GM13977 (cell line): Measurements from ENCODE around the gene TREX2.

Experiments
- DNase-seq: peaks from one replicate; pipeline ENCODE4 v3.0.0; 2012; ENCODE audit warnings: low spot score
- CTCF ChIP-seq: IDR thresholded peaks from 2 replicates; pipeline ENCODE4 v1.5.1; 2012; ENCODE audit warnings: mild to moderate bottlenecking, control low read depth; ENCODE audit not compliant: insufficient read depth; ENCODE audit errors: extremely low read depth, missing control alignments
- in situ Hi-C: fragments of 300-500 bp; cut with MboI; formaldehyde crosslinking; loops from one replicate; pipeline ENCODE4 v1.12.0; 2022; ENCODE audit warnings: low sequenced_read_pairs, low pct_unique_long_range_greater_than_20kb, mixed read lengths, inconsistent platforms; ENCODE audit not compliant: unreplicated experiment

TREX2 gene

DNA sequence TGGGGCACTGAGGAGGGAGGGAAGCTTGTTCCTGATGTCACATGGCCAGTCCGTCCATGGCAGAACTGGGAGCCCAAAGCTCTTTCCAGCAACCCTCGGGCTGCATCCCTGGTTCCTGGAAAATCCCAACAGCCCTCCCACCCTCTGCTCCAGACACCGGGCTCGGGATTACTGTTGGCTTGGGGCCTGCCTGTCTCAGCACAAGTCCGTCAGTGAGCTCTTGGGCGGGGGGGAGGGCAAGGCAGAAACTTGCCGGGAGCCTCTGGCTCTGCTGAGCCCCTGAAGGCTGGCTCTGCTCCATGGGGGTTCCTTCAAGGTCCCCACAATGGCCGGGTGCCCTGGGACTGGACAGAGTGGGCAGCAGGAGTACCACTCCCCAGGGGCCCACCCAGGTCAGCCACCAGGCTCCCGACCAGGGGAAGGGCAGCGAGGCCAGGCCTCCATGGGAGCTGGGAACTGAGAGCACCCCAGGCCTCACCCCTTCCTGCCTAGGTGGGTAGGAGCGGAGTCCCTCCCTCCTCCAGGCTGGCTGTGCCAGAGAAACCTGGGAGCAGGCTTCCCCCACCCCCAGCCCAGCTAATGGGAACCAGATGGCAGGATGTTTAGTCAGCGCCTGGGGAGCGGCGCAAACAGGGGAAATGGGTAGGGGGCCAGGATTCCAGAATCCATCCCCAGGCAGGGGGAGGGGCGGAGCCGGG is 31.0 kb upstream of the TREX2 start:
- DNase-seq: no peak
- in situ Hi-C loops: no loop called here
- no peak for TF ChIP-seq CTCF

GRCh38 chrX:153475751-153476281 is 30.0 kb upstream of the TREX2 start:
- no peak for TF ChIP-seq CTCF
- in situ Hi-C loops: no loop called here
- DNase-seq: no peak

- in situ Hi-C loops: no loop called here
- DNase-seq: no peak
- TF ChIP-seq CTCF: no peak
These were observed 29.4 kb upstream of the TREX2 start for GRCh38 chrX:153475271-153475670.

- in situ Hi-C loops: no loop called here
- TF ChIP-seq CTCF: no peak
- no peak for DNase-seq
These were observed 28.9 kb upstream of the TREX2 start for GRCh38 chrX:153474718-153475117.

- no peak for TF ChIP-seq CTCF
- no peak for DNase-seq
- in situ Hi-C loops: no loop called here
These were observed 28.4 kb upstream of the TREX2 start for GRCh38 chrX:153474266-153474665.

DNA sequence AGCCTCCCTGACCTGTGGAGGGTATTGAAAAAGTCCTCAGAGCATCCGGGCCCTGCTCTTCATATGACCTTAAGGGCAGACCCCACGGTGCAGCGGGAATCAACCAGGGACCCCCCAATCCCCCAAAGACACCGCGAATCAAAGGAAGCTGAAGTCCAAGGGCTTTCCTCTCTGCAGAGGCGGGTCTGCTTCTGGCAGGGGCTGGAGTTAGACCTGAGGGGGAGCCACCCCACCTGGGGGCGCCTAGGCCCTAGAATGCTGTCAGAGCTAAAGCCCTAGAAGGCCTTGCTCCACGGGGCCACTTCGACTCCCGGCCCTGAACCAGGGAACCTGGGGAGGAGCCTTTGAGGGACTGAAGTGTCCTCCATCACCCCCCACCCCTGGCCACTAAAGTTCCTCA is 27.3 kb upstream of the TREX2 start:
- no peak for TF ChIP-seq CTCF
- DNase-seq: no peak
- in situ Hi-C loops: no loop called here
